Activated CD4-positive, alpha-beta T cell treated with anti-CD3 and anti-CD28 coated beads, Interleukin-2, amount 10 ng/mL, durations not matched to agents 7 days and 5 days (primary cell): ENCODE data around the gene C11orf71. TPM values are rescaled to one million over a fixed set of nuclear protein-coding genes. Genes with fewer than 3 reads are reported as not detected.
A peak's percentile ranks its signal among the peaks of the same experiment; 100 is the strongest.

Source experiments
- CTCF ChIA-PET: fragments of 350-600 bp; sonication (Branson Sonifier 250); formaldehyde crosslinking; loops from one replicate; lab custom pipeline; 2021; ENCODE audit warnings: antibody characterized with exemption; lab: Charles Lee
- POLR2A ChIA-PET: fragments of 350-600 bp; sonication (Branson Sonifier 250); formaldehyde crosslinking; loops from one replicate; lab custom pipeline; 2021; ENCODE audit warnings: antibody characterized with exemption; lab: Charles Lee
- DNase-seq: peaks from one replicate; pipeline ENCODE4 v3.0.0-alpha.2; 2020
- H3K27ac Mint-ChIP-seq: one replicate; pipeline ENCODE4 v1.8.0; 2021; ENCODE audit warnings: mild to moderate bottlenecking, moderate library complexity, mixed read lengths
- H3K27me3 Mint-ChIP-seq: one replicate; pipeline ENCODE4 v1.8.0; 2021; ENCODE audit warnings: mixed read lengths
- H3K36me3 Mint-ChIP-seq: one replicate; pipeline ENCODE4 v1.8.0; 2021; ENCODE audit warnings: low read depth, mixed read lengths
- H3K4me1 Mint-ChIP-seq: one replicate; pipeline ENCODE4 v1.8.0; 2021; ENCODE audit warnings: mixed read lengths
- H3K4me3 Mint-ChIP-seq: one replicate; pipeline ENCODE4 v1.8.0; 2021; ENCODE audit warnings: mild to moderate bottlenecking, moderate library complexity, mixed read lengths
- H3K9me3 Mint-ChIP-seq: one replicate; pipeline ENCODE4 v1.8.0; 2021; ENCODE audit warnings: mixed read lengths
- total RNA-seq, 2 experiments: library from RNA; stranded (reverse); gene quantifications; one replicate each; pipeline ENCODE4 v1.2.3, GENCODE V29; 2021

C11orf71 gene
- total RNA-seq, 2 experiments from 2014 or later: 6.7 to 7.4 TPM

DNA sequence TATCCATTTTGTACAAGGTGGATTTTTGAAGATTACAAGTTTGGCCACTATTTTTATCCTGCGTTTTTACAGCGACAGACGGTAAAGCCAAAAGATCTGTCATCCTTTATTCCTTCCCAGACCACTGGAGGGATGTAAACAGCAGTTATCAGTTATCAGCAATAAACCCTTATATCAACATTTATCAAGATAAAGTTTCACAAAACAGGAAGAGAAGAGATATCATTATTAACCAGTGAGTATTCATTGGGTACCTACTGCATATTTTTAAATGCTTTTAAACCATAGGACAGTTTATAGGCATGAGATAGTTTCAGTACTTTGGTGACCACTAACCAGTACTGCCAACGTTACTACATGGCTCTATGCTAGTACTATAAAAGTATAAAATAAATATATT, 33.1 kb upstream of the C11orf71 start:
- Mint-ChIP-seq H3K4me3 (no peak overlapping the region), H3K36me3 (no peaks in the 10 kb centered on the region), H3K27me3 (no peaks in the 10 kb centered on the region), H3K27ac (no peak overlapping the region), H3K4me1 (peaks cover 12% of the 10 kb centered on the region), H3K9me3 (no peaks in the 10 kb centered on the region)
- DNase-seq: no peak
- CTCF ChIA-PET: no interaction called here
- POLR2A ChIA-PET: no interaction called here

DNA sequence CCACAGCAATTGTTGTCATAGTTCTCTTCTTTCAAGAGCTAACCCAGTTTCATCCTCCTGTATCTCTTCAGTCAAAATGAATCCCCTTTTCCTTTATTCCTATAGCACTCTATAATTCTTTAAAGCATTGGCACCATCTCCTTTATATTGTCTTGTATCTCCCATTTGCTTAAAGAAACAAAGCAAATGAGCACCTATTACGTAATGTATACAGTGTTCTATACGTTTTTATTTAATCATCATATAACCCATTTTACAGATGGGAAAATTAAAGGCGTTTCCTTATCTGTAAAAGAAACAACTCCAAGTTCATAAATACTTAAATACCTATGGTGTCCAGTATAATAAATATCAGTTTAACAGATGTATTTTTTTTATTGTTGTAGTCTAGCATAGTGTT, 32.6 kb upstream of the C11orf71 start:
- ChIA-PET POLR2A (no interaction called here), CTCF (no interaction called here)
- H3K36me3 Mint-ChIP-seq: no peaks in the 10 kb centered on the region
- no peak overlapping the region for H3K27ac Mint-ChIP-seq
- peaks cover 9% of the 10 kb centered on the region for H3K4me1 Mint-ChIP-seq
- H3K9me3 Mint-ChIP-seq: no peaks in the 10 kb centered on the region
- DNase-seq: no peak
- no peaks in the 10 kb centered on the region for H3K27me3 Mint-ChIP-seq
- H3K4me3 Mint-ChIP-seq: no peak overlapping the region

DNA sequence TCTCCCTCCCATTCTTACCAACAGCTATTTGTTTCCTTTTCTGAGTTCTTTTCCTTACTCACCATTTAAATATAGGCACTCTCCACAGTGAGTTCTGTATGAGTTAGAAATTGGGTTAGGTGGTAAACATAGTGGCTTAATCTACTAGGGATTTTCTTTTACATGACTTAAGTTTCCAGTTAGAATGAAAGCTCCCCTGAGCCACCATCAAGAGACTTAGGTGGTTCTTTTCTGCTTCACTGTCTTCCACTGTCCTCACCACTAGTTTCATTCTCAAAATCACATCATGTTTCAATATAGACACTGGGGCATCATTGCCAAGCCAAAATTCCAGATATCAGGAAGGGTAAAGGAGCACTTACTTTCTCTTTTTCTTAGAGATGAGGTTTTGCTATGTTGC, 30.0 kb upstream of the C11orf71 start:
- Mint-ChIP-seq H3K27me3 (no peaks in the 10 kb centered on the region), H3K9me3 (no peaks in the 10 kb centered on the region), H3K27ac (no peak overlapping the region), H3K4me3 (no peak overlapping the region), H3K36me3 (no peaks in the 10 kb centered on the region), H3K4me1 (peaks cover 7% of the 10 kb centered on the region)
- ChIA-PET POLR2A (no interaction called here), CTCF (interaction anchor here (0.6 to 2.0 kb wide), 3 partner anchors 20 to 27 kb away, joined by 3 to 4 read pairs (median 3); no protein-coding TSS in a partner anchor)
- DNase-seq: no peak

DNA sequence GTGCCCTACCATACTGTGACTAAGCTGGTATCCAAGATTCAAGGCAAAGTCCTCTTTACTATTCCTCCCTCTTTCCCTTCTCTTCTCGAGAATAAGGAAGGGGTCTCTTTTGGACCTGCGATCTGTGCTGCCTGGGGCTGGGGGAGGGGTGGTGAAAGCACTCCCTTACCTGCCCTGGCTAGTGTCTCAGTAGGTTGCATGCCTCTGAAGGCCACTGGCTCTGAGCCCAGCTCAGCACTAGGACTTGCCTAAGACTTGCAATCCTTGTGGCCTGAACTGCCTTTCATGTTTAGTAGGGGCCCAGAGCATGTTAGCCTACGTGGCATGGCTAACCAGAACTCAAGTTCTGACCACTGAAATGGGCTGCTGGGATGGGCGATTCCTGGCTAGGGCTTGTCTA, 26.0 kb upstream of the C11orf71 start:
- Mint-ChIP-seq H3K27me3 (peaks cover 1% of the 10 kb centered on the region), H3K9me3 (peaks cover 3% of the 10 kb centered on the region), H3K27ac (no peak overlapping the region), H3K4me1 (peaks cover 7% of the 10 kb centered on the region), H3K4me3 (no peak overlapping the region), H3K36me3 (peaks cover 4% of the 10 kb centered on the region)
- ChIA-PET CTCF (interaction anchor here (1.1 kb wide), 1 partner anchor 13 kb away, joined by 4 read pairs; the partner anchor contains the start of gene REXO2), POLR2A (no interaction called here)
- DNase-seq: no peak

DNA sequence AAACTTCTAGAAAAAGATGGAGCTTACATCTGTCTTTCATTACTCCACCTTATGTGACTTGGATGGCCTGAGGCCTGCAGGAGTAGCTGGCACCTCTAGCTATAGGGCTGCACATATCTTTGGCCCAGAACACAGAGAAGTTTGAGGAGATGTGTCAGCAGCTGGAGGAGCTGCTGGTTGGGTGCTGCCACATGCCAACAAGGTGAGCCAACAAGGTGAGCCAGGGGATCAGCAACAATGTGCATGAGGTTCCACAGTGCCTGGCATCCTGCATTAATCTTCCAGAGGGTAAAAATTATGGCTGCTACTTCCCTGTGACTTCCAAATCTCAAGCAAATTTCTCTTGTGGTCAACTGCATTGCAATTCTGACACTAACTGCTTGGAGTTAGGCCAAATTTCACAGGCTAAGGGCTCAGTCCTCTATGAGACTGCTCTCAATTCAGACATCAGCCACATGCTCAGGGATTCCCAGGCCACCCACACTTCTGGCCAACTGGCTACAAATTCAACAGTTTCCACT, 16.2 kb upstream of the C11orf71 start:
- Mint-ChIP-seq H3K9me3 (no peaks in the 10 kb centered on the region), H3K4me1 (peaks cover 1% of the 10 kb centered on the region), H3K27me3 (no peaks in the 10 kb centered on the region), H3K36me3 (peaks cover 2% of the 10 kb centered on the region), H3K27ac (no peak overlapping the region), H3K4me3 (no peak overlapping the region)
- ChIA-PET POLR2A (no interaction called here), CTCF (interaction anchor here (0.6 kb wide), 1 partner anchor 26 kb away, joined by 4 read pairs; no protein-coding TSS in a partner anchor)
- no peak for DNase-seq

DNA sequence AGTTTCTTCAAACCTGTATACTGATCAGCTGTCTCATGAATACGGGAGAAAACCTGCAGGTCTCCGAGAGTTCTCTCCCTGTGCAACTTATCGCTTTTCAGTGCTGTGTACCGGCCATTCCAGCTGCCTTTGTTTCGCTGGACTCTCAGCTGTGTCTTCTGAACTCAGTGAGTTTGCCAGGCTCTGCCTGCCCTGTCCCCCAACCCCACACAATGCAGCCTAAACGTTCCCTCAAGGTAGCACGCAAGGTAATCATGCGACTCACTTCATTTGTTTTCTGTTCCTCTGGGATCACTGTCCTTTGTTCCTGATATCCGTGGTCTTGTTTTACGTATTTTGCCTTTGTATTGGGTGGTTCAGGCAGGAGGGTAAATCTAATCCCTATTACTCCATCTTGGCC, 13.6 kb upstream of the C11orf71 start:
- DNase-seq: no peak
- Mint-ChIP-seq H3K4me3 (no peak overlapping the region), H3K9me3 (no peaks in the 10 kb centered on the region), H3K36me3 (peaks cover 17% of the 10 kb centered on the region), H3K27me3 (no peaks in the 10 kb centered on the region), H3K4me1 (peaks cover 5% of the 10 kb centered on the region), H3K27ac (no peak overlapping the region)
- POLR2A ChIA-PET: no interaction called here
- CTCF ChIA-PET: no interaction called here

DNA sequence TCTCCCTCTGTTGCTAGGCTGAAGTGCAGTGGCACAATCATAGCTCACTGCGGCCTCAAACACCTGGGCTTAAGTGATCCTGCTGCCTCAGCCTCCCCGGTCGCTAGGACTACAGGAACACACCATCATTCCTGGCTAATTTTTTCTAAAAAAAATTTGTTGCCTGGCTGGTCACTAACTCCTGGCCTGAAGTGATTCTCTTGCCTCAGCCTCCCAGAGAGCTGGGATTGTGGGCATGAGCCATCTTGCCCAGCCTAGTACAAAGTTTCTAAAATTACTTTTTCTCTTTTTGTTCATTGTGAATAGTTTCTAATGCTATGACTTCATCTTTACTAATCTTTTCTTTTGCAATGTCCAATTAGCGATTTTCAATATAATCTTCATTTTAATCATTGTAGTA, 12.6 kb upstream of the C11orf71 start:
- ChIA-PET POLR2A (no interaction called here), CTCF (no interaction called here)
- no peaks in the 10 kb centered on the region for H3K27me3 Mint-ChIP-seq
- peaks cover 19% of the 10 kb centered on the region for H3K36me3 Mint-ChIP-seq
- H3K9me3 Mint-ChIP-seq: no peaks in the 10 kb centered on the region
- no peak for DNase-seq
- H3K4me3 Mint-ChIP-seq: no peak overlapping the region
- no peak overlapping the region for H3K27ac Mint-ChIP-seq
- H3K4me1 Mint-ChIP-seq: peaks cover 5% of the 10 kb centered on the region

DNA sequence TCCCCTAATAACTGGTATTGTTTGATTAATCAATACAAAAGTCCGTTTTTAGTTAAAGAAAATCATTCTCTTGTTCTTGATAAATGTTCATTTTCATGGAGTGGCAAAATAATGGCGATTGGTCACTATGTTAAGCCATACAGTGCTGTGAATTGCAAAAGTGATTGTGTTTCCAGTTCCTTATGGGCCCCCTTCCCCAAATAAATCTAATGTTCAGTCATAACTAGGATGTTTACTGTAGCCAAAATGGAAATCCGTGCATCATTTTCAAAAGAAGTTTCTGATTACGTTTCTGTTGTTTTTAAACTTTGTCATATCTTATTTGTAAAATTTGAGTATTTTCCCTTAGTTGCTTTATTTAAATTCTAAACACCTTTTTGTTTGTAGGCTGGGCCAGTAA, 1.0 kb upstream of the C11orf71 start:
- H3K36me3 Mint-ChIP-seq: peaks cover 47% of the 10 kb centered on the region
- peaks cover 54% of the 10 kb centered on the region for H3K4me1 Mint-ChIP-seq
- ChIA-PET CTCF (no interaction called here), POLR2A (no interaction called here)
- peaks cover under 1% of the 10 kb centered on the region for H3K27me3 Mint-ChIP-seq
- peak overlapping the region; percentile 99 for H3K27ac Mint-ChIP-seq
- DNase-seq: no peak
- H3K4me3 Mint-ChIP-seq: peak overlapping the region; percentile 94
- H3K9me3 Mint-ChIP-seq: no peaks in the 10 kb centered on the region

DNA sequence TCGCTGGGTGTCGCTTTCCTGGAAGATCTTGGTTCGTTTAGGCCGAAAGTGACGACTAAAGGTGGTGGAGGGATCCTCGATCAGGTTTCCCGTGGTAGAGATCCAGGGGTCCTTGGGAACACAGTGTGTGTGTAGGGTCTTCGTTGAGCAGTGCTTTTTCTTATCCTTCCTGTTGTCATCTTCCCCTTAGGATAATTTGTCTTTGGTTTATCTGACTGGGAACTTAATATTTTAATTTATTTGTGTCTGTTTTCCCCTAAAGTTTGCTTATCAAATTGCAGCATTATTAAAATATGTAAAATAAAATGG, 558 bp upstream of the C11orf71 start:
- Mint-ChIP-seq H3K4me3 (peak overlapping the region; percentile 94), H3K27ac (peak overlapping the region; percentile 99), H3K4me1 (peaks cover 54% of the 10 kb centered on the region), H3K36me3 (peaks cover 42% of the 10 kb centered on the region), H3K27me3 (peaks cover 1% of the 10 kb centered on the region), H3K9me3 (no peaks in the 10 kb centered on the region)
- DNase-seq: no peak
- CTCF ChIA-PET: interaction anchor here (0.6 kb wide), 2 partner anchors 8 to 14 kb away, joined by 3 to 5 read pairs; no protein-coding TSS in a partner anchor
- POLR2A ChIA-PET: no interaction called here

DNA sequence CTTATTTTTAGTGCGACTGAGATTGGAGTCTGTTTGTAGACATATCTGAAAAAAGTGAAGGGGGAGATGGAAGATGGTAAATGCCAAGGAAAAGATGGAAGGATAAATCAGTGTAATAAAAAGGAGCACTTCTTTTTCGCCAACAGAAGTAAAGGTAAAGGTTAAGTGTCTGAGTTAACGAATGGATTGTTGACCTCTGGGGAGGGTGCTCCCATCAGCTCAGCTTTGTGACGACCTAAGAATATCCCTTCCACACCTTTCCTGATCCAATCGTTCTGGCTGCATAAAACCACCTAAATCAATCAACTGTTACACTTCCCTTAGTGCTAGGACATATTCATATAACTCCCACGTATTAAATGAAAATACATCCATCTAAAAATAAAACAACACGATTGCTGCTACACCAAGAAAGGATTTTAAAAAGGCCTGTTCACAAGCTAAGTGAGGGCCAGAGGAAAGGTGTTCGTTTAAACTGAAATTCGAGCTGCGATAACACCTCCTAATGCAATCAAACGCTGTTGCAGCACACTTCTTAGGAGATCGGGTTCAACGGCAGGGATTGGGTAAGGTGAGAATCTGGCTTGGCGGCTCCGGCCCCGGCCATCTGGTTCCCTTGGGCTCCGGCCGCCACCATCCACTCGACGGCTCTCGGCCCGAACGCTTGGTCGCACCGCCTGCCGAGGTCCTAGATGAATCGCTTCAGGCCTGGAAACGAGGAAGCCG, 658 bp downstream of the C11orf71 start:
- POLR2A ChIA-PET: no interaction called here
- peak overlapping the region; percentile 94 for H3K4me3 Mint-ChIP-seq
- H3K27ac Mint-ChIP-seq: peak overlapping the region; percentile 99
- H3K4me1 Mint-ChIP-seq: peaks cover 43% of the 10 kb centered on the region
- peaks cover 1% of the 10 kb centered on the region for H3K27me3 Mint-ChIP-seq
- CTCF ChIA-PET: interaction anchor here (1.9 kb wide), 1 partner anchor 11 kb away, joined by 5 read pairs; no protein-coding TSS in a partner anchor
- peaks cover 31% of the 10 kb centered on the region for H3K36me3 Mint-ChIP-seq
- DNase-seq: no peak
- H3K9me3 Mint-ChIP-seq: no peaks in the 10 kb centered on the region

DNA sequence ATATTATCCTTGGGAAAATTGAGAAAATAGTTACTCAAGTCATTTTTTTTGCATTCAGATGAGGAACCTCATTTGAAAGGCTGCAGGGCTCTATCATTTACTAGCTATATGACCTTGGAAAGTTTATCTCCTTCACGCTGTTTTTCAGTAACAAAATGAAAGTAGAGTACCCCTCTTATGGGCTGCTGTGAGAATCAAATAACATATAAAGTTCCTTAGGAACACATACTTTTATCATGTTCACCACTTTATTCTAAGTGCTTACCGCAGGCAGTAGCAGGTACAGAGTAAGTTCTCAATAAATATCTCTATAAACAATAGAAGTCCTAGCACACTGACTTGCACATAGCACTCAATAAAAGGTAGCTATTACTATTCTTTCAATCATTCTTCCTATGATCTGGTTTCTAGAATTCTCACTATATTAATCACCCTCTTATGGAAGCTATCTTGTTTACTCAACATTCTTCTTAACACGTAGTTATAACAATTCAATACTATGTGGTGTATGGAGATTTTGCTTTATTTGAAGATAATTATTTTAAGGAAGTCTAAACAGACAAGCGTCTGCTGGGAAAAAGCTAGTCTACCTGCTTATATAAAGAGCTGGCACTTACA, 1.9 kb downstream of the C11orf71 start:
- no peak overlapping the region for H3K27ac Mint-ChIP-seq
- H3K4me1 Mint-ChIP-seq: peaks cover 36% of the 10 kb centered on the region
- ChIA-PET CTCF (interaction anchor here (1.0 to 1.9 kb wide), 3 partner anchors 11 to 81 kb away, joined by 3 to 5 read pairs (median 4); no protein-coding TSS in a partner anchor), POLR2A (no interaction called here)
- H3K27me3 Mint-ChIP-seq: peaks cover 1% of the 10 kb centered on the region
- peaks cover 25% of the 10 kb centered on the region for H3K36me3 Mint-ChIP-seq
- H3K9me3 Mint-ChIP-seq: no peaks in the 10 kb centered on the region
- DNase-seq: no peak
- peak overlapping the region; percentile 94 for H3K4me3 Mint-ChIP-seq

DNA sequence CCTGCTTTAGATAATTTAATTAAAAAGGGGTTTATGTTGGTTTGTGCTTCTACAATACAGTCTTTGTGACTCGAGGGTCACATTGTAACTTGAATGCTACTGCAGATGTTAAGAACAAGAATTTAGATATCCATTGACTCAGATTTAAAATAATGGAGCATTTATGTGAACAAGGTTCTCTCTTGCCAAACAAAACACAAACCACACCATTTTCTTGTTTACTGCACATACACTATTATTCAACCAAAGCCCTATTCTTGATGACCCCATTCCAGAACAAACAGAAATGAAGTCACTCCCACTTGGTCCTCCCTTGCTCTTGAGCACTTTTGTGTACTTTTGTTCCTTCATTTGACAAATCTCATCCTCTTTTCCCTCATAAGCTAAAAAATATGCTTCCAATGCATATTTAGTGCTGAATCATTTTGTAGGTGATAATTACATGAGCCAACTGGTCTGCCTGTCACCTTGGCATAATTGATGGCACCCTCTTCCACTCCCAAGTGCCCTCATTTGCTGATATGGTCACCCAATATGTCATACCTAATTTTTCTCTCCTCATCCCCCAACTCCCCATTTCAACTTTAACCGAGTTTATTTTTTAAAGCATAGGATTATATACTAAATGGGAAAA, 2.8 kb downstream of the C11orf71 start:
- no peak overlapping the region for H3K27ac Mint-ChIP-seq
- peaks cover 20% of the 10 kb centered on the region for H3K36me3 Mint-ChIP-seq
- H3K9me3 Mint-ChIP-seq: no peaks in the 10 kb centered on the region
- no peak overlapping the region for H3K4me3 Mint-ChIP-seq
- peaks cover 30% of the 10 kb centered on the region for H3K4me1 Mint-ChIP-seq
- DNase-seq: no peak
- CTCF ChIA-PET: interaction anchor here (1.0 to 1.9 kb wide), 3 partner anchors 10 to 80 kb away, joined by 3 to 5 read pairs (median 4); no protein-coding TSS in a partner anchor
- POLR2A ChIA-PET: no interaction called here
- H3K27me3 Mint-ChIP-seq: peaks cover 1% of the 10 kb centered on the region

DNA sequence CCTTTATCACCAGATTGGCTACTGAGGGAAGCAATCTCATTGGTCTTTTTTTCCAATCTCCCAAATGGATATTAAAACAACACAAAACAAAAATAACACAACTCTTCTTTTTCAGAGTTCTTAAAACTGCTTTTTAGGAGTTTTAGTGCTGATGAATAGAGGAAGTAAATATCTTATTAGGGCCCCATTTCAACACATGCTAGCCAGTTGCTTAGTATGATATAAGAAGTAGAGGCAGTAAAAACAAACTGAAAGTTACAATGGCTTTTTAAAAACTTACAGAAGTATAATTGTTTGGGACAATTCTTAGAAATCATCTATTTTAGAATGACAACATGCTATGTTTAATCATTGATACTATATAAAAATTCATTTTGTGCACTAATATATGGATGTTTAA, 3.4 kb downstream of the C11orf71 start:
- DNase-seq: no peak
- no peak overlapping the region for H3K4me3 Mint-ChIP-seq
- H3K27me3 Mint-ChIP-seq: peaks cover 1% of the 10 kb centered on the region
- H3K27ac Mint-ChIP-seq: no peak overlapping the region
- peaks cover 17% of the 10 kb centered on the region for H3K36me3 Mint-ChIP-seq
- ChIA-PET CTCF (no interaction called here), POLR2A (no interaction called here)
- H3K4me1 Mint-ChIP-seq: peaks cover 26% of the 10 kb centered on the region
- H3K9me3 Mint-ChIP-seq: no peaks in the 10 kb centered on the region
